Daoy (cell line): ENCODE measurements around the gene CCDC12. TPM values are rescaled to one million over a fixed set of nuclear protein-coding genes. Genes with fewer than 3 reads are reported as not detected.

Source experiments
- DNase-seq: peaks from one replicate; pipeline ENCODE4 v3.0.0-alpha.2; 2015; ENCODE audit warnings: low read depth
- total RNA-seq: library from RNA; depleted of rRNA; stranded (reverse); fragments of >200 nt; shearing (Covaris generic); gene quantifications from 2 replicates; pipeline ENCODE4 v1.2.3, GENCODE V29; 2014

Gene CCDC12
- total RNA-seq, 1 experiment from 2014 or later, result 29.1 TPM

- DNase-seq, result no peak
Observed at GRCh38 chr3:46996689-46997452, 20.3 kb upstream of the CCDC12 start.

DNA sequence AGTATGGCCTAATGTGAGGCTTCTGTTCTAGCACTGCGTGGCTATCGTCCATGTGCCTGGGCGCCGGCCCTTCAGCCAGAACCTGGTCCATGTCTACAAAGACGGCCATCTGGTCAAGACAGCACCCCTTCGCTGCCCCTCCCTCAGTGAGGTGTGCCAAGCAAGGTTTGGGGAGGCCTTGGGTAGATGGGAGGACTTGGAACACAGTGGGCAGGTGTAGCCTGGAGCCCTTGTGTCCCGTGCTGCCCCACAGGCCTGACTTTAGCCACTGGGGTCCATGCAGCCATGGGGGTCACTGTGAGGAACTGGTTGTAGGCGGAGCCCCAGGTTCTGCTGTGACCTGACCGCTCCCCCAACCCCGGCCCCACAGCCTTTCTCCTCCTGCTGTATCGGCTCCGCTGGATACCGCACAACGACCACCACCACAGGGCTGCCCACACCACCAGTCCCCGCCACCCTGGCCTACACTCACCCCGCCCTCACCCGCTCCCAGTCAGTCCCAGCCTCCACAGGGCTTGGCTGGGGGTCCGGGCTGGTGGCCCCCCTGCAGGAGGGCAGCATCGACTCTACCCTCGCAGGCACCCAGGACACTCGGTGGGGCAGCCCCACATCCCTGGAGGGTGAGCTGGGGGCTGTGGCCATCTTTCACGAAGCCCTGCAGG, 19.5 kb upstream of the CCDC12 start:
- no peak for DNase-seq

DNA sequence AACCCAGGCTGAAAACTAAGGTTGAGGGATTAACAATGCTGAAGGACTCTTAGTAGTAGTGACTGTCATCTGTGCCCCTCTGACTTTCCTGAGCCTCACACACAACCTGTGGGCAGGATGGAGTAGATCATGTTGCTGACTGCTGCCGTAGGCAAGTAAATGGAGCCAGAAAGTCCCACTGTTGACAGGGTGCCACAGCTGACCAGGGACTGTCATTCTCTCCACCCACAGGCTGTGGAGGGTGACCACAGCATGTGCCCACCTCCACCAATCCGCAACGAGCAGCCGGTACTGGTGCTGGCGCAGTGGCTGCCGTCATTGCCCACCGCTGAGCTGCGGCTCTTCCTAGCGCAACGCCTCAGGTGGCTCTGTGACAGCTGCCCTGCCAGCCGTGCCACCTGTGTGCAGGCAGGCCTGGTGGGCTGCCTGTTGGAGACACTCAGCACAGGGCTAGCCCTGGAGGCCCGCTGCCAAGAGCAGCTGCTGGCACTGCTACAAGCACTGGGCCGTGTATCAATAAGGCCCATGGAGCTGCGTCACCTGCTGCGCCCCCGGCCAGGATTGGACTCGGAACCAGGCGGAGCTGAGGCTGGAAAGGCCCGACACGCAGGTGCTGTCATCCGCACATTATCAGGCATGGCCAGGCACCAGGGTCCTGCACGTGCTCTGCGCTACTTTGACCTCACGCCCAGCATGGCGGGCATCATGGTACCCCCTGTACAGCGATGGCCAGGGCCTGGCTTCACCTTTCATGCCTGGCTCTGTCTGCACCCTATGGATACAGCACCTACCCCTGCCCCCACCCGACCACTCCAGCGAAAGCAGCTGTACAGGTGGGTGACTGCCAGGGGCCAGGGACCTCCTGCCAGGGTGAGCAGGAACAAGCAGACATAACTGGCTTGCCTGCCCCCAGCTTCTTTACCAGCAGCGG, 18.5 kb upstream of the CCDC12 start:
- no peak for DNase-seq

DNA sequence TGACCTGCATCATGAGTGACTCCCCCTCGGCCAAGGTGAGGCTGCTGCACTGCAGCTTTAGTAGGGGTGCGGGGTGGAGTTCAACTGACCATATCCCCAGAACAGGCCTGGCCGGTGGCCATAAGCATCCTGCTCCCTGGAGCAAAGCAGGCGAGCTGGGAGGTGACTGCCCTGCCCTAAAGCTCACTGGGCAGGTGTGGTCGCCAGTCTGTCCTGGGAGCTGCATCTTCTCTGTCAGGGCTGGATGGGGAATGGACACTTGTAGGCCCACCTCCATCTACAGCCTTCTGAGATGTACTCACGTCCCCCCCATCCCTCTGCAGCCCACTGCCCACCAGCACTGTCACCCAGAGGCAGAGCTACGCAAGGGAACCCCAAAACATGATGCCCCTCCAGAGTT, 17.4 kb upstream of the CCDC12 start:
- no peak for DNase-seq

- DNase-seq, result no peak
Observed at GRCh38 chr3:46993292-46993691, 16.7 kb upstream of the CCDC12 start.

- no peak for DNase-seq
Observed at GRCh38 chr3:46992231-46992630, 15.7 kb upstream of the CCDC12 start.

GRCh38 chr3:46991406-46992165, 15.0 kb upstream of the CCDC12 start:
- no peak for DNase-seq

DNA sequence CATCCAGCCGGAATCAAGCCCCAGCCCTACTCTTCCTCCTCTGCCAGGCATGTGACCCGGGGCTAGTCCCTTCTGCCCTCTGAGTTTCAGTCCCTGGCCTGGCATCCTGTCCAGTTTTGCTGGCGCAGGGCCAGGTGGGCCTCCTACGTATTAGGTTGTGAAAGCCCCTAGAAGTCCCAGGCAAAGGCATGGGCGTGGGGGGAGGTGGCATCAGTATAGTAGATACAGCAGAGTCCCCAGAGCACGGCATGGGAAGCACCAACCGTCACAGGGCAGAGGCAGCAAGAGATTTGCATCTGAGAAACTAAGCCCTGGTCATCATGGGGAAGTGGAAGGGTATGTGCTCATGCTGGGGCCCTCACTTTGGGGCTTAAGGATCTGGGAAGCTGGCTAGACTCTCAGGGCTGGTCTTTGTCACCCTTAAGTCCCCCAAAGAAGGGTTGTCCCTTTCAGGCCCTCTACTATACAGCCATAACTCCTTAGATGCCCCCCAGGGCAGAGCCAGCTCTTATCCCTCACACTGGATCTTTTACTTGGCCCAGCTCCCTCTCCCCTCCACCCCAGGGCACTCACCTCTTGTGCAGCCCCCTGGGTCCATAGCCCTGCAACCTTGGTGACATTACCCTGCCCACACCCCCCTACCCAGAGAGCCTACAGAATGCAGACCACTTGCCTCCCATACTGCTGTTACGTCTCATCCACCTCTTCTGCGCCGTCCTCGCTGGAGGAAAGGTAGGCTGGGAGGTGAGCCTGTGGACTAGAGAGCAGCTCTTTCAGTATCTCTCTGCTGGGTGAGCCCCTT, 14.2 kb upstream of the CCDC12 start:
- no peak for DNase-seq

DNA sequence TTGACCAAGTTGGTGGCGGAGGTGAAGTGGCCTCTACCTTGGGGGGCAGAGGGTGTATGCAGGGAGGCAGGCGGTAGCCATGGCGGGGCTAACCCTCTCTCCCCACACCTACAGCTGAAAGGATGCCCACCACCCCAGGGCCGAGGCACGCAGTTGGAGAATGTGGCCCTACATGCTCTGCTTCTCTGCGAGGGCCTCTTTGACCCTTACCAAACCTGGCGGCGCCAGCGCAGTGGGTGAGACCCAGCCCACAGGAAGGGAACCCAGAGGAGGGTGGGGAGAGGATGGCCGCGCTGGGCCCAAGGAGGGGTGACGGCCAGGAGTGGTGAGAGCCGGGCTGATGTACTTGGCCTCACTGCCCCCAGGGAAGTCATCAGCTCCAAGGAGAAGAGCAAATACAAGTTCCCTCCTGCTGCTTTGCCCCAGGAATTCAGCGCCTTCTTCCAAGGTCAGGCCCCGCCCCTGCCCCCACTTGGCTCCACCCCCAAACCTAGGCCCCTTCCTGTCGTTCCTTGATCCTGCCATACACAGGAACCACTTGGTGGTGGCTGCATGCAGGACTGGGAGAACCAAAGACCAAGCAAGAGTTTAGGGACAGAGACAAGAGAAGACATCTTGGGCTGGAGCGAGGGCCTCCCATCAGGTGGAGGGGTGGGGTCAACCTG, 12.7 kb upstream of the CCDC12 start:
- no peak for DNase-seq

- no peak for DNase-seq
Observed at GRCh38 chr3:46988616-46989015, 12.1 kb upstream of the CCDC12 start.

DNA sequence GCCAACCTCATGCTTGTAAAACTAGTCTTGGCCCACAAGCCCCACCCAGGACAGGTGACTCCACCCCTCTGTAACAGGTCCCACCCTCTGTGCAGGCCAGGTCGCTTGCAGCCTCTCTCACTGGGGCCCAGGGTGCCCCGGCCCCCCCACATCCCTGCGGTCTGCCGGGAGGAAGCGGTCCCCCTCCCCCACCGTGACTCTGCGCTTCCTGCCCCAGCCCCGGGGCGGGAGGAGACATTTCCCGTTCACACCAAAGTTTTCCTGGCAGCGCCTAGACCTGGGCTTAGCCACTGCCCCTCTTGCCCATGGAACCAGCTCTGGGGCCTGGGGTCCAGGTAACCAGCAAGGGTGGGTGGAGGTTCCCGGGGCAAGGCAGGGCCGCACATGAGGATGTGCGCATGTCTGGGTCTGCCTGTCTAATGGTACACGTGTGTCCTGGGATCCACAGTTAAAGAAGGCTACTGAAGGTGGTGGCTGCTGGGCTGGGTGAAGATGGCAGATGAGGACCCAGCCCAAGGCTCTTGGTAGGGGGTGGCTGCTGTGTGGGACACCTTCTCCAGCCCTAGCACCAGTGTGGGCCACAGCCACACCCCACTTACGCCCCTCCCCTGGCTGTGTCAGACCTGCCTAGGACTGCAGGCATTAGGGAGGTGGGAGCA, 11.3 kb upstream of the CCDC12 start:
- peak; percentile 63 for DNase-seq

- DNase-seq, result no peak
Observed at GRCh38 chr3:46987319-46987742, 10.8 kb upstream of the CCDC12 start.

DNA sequence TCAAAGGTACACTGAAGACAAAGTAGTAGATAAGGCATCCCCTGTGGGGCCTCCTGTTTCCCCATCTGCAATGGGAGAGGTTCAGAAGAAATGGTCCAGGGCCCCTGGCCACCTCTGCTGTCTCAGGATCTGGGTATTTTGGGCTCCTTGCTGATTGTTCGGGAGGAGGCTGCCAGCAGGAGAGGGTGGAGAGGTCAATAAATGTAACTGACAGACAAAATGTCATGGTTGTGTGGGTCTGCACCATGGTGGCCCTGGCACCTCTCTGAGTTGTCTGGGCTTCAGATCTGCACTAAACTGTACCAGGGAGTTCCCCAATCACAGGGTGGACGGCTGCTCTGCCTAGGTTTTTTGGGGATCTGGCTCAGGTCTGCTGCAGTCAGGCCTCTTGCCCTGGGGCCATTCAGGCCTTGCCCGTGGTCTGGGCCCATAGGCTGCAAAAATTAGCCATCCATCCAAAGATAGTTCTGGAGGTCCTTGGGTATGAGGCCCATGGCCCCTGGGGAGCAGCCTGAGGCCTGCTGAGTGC, 10.3 kb upstream of the CCDC12 start:
- no peak for DNase-seq

- DNase-seq, result no peak
Observed at GRCh38 chr3:46986055-46986730, 9.6 kb upstream of the CCDC12 start.

GRCh38 chr3:46985588-46985987, 9.0 kb upstream of the CCDC12 start:
- no peak for DNase-seq

GRCh38 chr3:46984591-46985459, 8.3 kb upstream of the CCDC12 start:
- DNase-seq, result no peak

GRCh38 chr3:46982546-46982945, 6.0 kb upstream of the CCDC12 start:
- DNase-seq, result no peak
